ENCODE measurements around the gene RAC3.

DNA sequence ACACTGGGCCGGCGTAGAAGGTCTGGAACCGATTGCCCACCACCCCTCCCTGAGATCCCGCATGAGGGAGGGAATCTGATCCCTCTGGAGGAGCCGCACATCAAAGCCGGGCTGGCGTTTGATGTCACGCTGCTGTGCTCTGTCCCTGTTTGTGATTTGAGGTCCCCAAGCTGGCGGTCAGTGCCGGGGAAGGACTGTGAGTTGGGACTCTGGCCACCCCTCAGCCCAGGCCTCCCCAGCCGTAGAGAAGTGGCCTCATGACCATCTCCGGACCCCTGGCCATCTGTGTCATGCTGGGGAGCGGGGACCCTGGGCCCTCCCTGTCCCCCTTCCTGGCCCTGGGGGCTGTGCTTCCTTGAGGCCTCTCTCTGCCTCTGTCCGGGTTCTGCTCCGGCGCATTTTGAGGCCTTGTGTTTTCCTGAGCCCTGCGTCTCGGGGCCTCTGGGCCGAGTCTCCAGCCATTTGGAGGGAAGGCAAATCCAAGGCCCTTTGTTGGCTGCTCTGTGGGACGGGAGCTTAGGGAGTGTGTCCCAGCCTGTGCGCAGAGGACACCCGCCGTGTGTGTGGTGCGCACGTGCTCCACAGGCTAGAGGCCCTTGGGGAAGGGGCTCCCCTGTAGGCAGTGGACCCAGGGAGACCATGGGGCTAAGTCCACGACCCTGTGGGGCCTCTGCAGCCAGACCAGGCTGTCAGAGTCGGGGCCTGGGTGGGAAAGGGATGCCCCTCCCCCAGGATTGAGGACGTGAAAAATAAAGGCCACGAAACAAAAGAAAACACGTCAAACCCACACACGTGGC lies 39.0 kb upstream of the RAC3 start:
- TF ChIP-seq EZH2 (IDR thresholded peaks at IDR 0.05; ENCODE audit: insufficient read depth, low read length), result no peak
- TF ChIP-seq, protein P1, sequence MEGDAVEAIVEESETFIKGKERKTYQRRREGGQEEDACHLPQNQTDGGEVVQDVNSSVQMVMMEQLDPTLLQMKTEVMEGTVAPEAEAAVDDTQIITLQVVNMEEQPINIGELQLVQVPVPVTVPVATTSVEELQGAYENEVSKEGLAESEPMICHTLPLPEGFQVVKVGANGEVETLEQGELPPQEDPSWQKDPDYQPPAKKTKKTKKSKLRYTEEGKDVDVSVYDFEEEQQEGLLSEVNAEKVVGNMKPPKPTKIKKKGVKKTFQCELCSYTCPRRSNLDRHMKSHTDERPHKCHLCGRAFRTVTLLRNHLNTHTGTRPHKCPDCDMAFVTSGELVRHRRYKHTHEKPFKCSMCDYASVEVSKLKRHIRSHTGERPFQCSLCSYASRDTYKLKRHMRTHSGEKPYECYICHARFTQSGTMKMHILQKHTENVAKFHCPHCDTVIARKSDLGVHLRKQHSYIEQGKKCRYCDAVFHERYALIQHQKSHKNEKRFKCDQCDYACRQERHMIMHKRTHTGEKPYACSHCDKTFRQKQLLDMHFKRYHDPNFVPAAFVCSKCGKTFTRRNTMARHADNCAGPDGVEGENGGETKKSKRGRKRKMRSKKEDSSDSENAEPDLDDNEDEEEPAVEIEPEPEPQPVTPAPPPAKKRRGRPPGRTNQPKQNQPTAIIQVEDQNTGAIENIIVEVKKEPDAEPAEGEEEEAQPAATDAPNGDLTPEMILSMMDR (IDR thresholded peaks at IDR 0.05; ENCODE audit: insufficient read depth, low read depth, low read length), result no peak

Measured in astrocyte (in vitro differentiated cells and primary cell).